GM04504 (cell line): ENCODE results near the gene TRPM1.
"Not testable (repeated sequence)": the region's sequence is repeated elsewhere in the genome, so short reads cannot be mapped to it uniquely, and the experiment has no call there.

Experiments used
- DNase-seq: peaks from one replicate; pipeline ENCODE4 v3.0.0-alpha.2; 2012; ENCODE audit warnings: low read depth

TRPM1 gene

GRCh38 chr15:31116423-31117030 is 15.0 kb upstream of the TRPM1 start:
- DNase-seq, result no peak

GRCh38 chr15:31111091-31111647 is 9.6 kb upstream of the TRPM1 start:
- DNase-seq, result no peak

GRCh38 chr15:31108836-31109235 is 7.3 kb upstream of the TRPM1 start:
- DNase-seq, result no peak

- no peak for DNase-seq
These were observed 5.2 kb upstream of the TRPM1 start for GRCh38 chr15:31106495-31107300.

GRCh38 chr15:31104003-31104402 is 2.5 kb upstream of the TRPM1 start:
- DNase-seq, result no peak

- DNase-seq, result no peak
These were observed 1.1 kb upstream of the TRPM1 start for GRCh38 chr15:31102374-31103342.

- no peak for DNase-seq
These were observed 455 bp upstream of the TRPM1 start for GRCh38 chr15:31102039-31102321.

GRCh38 chr15:31100738-31101137 is 787 bp downstream of the TRPM1 start:
- DNase-seq, result no peak

- no peak for DNase-seq
These were observed 2.4 kb downstream of the TRPM1 start for GRCh38 chr15:31098953-31099740.

- DNase-seq, result no peak
These were observed 3.0 kb downstream of the TRPM1 start for GRCh38 chr15:31098491-31098917.

- DNase-seq, result no peak
These were observed 5.0 kb downstream of the TRPM1 start for GRCh38 chr15:31096563-31096962.

- no peak for DNase-seq
These were observed 10.0 kb downstream of the TRPM1 start for GRCh38 chr15:31091481-31091880.

- DNase-seq, result no peak
These were observed 10.8 kb downstream of the TRPM1 start for GRCh38 chr15:31090766-31091165.

GRCh38 chr15:31089368-31090047 is 12.0 kb downstream of the TRPM1 start:
- DNase-seq, result no peak

- no peak for DNase-seq
These were observed 12.7 kb downstream of the TRPM1 start for GRCh38 chr15:31088672-31089367.

- not testable (repeated sequence) for DNase-seq
These were observed 13.5 kb downstream of the TRPM1 start for GRCh38 chr15:31088041-31088440.

GRCh38 chr15:31086344-31086743 is 15.2 kb downstream of the TRPM1 start:
- DNase-seq, result no peak

- no peak for DNase-seq
These were observed 16.2 kb downstream of the TRPM1 start for GRCh38 chr15:31085359-31085758.

- DNase-seq, result no peak
These were observed 17.3 kb downstream of the TRPM1 start for GRCh38 chr15:31084176-31084575.

- no peak for DNase-seq
These were observed 18.1 kb downstream of the TRPM1 start for GRCh38 chr15:31083370-31083780.
